Jurkat, Clone E6-1 (cell line): ENCODE data around the gene SART1.
"Not testable (repeated sequence)": the region's sequence is repeated elsewhere in the genome, so short reads cannot be mapped to it uniquely, and the experiment has no call there.

ENCODE experiments used
- DNase-seq: peaks from one replicate; pipeline ENCODE4 v3.0.0-alpha.2; 2011; ENCODE audit warnings: low read depth, low spot score
- H3K4me3 ChIP-seq: 2 replicates; pipeline ENCODE4 v1.5.1; 2011; ENCODE audit warnings: mild to moderate bottlenecking, low read length, control low read depth, moderate library complexity

Gene SART1

DNA sequence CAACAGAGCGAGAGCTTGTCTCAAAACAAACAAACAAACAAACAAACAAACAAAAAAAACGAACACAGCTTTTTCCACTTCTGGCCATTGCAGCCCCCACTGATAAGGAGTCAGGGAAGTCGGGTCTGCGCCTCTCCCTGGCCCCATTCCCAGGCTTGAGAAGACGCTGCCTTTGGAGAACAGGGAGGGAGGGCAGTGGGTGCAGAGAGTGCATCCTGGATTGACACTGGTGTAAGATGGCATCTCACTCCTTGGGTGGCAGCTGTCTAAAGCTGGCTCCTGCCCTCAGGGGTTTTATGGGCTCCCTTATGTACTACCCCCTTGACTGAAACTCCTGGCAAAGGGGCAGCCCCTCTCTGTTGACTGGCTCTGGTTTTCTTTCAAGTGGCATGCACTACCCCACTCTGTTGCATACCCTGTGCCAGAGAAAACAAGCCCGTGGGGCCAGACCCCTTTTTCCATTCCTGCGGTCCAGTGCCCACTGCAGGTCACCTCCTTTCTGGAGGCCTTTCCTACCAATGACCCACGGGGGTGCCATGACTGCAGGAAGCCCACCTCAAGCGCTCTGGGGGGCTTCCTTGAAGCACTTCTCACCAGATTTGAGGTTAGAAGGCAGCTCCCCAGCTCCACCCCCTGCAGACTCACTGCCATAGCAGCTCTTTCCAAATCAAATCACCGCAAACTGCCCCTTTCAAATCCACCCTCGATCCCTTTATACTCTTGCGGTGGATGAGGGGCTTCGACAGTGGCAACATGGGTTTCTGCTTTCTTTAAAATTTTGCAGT, 29.6 kb upstream of the SART1 start:
- H3K4me3 ChIP-seq, result no peak overlapping the region
- DNase-seq, result no peak

DNA sequence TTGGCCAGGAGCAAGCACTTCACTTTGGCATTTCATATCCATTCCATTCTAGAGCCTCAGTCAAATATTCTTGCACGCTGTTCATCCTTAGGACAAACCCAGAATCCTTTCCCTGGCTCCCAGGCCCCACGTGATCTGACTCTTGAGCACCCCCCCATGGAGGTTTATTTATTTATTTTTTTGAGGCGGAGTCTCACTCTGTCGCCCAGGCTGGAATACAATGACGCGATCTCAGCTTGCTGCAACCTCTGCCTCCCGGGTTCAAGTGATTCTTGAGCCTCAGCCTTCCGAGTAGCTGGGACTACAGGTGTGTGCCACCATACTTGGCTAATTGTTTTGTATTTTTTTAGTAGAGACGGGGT, 29.0 kb upstream of the SART1 start:
- H3K4me3 ChIP-seq, result no peak overlapping the region
- no peak for DNase-seq

DNA sequence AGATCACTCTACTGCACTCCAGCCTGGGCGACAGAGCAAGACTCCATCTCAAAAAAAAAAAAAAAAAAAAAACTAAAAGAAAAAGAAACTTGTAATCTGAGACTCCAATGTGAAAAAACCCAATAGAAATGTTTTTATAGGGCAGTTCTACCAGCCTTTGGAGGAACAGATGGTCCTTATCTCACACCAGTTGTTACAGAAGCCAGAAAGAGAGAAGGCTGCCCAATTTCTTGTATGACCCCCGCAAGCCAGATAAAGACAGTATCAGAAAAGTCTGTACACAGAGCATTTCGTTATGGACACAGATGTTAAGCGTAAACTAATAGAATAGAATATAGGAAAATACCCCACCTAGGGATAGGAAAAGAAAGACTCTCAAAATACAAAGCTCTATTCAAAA, 27.5 kb upstream of the SART1 start:
- no peak for DNase-seq
- H3K4me3 ChIP-seq, result no peak overlapping the region

DNA sequence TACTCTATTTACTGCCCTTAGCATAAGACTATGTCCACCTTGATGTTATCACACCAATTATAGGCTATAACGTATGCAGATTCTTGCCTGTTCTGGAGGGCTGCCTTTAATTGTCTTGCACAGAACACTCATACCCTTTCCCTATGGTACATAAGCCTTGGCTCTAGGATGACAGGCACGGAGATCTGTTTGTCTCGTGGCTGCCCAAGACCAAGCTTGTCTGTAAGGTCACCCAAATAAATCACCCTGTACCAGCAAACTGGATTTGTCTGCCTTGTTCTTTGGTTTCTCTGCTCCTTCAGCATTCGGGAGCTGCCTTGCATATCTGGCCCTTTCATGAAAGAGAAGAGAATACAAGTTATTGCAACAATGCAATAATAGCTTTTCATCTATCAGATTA, 23.8 kb upstream of the SART1 start:
- DNase-seq, result no peak
- H3K4me3 ChIP-seq, result no peak overlapping the region

DNA sequence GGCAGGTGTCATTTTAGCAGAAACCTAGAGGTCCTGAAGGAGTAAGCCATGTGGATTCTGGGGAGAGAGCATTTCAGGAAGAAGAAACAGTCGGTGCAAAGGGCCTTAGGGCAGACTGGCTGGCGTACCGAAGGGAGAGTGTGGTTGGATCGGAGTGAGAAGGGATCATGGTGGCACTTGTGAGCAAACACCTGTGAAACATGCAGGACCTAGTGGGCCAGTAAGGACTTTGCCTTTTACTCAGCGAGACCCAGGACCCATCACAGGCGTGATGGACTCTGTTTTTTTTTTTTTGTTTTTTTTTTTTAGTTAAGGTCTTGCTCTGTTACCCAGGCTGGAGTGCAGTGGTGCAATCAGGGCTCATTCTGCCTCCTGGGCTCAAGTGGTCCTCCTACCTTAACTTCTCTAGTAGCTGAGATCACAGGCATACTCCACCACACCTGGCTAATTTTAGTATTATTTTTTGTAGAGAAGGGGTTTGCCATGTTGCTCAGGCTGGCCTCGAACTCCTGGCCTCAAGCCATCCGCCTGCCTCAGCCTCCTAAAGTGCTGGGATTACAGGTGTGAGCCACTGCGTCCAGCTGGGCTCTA, 19.7 kb upstream of the SART1 start:
- DNase-seq, result no peak

DNA sequence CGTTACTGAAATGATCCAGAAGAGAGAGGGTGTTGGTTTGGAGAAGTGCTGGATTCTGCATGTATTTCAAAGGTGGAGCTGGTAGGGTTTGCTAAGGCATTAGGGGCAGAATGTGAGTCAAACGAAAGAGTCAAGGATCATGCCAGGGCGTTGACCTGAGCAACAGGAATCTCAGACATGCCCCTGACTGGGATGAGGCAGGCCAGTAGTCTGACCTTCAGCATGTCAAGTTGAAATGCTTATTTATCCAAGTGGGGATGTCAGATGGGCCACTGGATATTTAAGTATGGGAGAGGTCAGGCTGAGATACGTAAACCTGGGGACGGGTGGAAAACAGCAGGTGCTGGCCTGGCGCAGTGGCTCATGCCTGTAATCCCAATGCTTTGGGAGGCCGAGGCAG, 19.0 kb upstream of the SART1 start:
- no peak overlapping the region for H3K4me3 ChIP-seq
- no peak for DNase-seq

More for the DNA sequence above, 19.7 kb upstream of the SART1 start:
- no peak overlapping the region for H3K4me3 ChIP-seq

DNA sequence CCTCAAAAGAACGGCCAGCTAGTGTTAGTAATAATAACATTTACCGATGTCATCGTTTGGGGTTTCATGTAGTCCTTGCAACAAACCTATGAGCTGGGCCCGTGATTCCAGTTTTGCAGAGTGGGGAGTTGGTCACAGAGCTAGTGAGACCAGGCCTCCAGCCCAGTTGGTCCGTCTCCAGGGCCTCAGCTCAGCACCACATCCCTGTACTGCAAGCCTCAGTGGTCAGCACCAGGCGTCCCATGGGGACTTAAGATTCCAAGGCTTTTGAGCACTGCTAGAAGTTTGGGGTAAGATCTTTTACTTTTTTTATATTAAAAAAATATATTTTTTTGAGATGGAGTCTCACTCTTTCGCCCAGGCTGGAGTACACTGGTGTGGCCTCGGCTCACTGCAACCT, 17.3 kb upstream of the SART1 start:
- no peak for DNase-seq

DNA sequence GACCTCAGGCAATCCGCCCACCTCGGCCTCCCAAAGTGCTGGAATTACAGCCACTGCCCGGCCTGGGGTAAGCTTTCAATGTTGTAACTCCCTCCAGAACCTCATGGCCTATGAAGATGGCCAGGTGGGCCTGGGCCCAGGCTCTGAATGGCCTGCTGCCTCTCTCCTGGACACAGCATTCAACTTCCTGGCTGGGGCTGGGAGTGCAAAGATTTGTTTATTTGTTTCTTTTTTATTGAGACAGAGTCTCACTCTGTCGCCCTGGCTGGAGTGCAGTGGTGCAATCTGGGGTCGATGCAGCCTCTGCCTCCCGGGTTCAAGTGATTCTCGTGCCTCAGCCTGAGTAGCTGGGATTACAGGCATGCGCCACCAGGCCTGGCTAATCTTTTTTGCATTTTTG, 16.8 kb upstream of the SART1 start:
- DNase-seq, result no peak

More for the DNA sequence above, 17.3 kb upstream of the SART1 start:
- H3K4me3 ChIP-seq, result no peak overlapping the region

DNA sequence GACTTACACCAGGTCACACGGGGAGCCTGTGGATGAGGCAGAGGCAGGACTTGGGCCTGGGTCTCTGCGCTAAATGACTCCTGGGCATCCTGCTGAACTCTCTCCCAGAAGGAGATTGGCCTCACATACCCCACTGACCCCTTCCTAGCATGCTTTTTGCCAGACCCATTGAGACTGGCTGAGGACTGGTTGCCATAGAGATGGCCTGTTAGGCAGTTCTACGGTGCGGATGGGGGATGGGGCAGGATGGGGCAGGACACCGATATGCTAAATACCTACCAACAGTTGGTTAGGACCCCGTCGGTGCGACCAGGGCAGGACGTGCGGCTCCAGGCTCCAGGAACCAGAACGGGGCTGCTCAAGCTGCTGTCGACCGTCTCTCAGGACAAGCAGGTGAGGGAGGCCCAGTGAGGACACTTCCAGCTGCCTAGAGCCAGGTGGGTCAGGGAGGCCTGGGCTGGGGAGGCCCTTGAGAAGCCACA, 16.1 kb upstream of the SART1 start, which contains the start of gene TSGA10IP:
Gene TSGA10IP (plus strand): TSS at position 51 of the 482 bp plus-strand sequence. CDS start 196 bp downstream, at position 247.
- DNase-seq, result no peak
- no peak within 1 kb of the TSS for H3K4me3 ChIP-seq

More for the DNA sequence above, 16.8 kb upstream of the SART1 start:
- no peak overlapping the region for H3K4me3 ChIP-seq

DNA sequence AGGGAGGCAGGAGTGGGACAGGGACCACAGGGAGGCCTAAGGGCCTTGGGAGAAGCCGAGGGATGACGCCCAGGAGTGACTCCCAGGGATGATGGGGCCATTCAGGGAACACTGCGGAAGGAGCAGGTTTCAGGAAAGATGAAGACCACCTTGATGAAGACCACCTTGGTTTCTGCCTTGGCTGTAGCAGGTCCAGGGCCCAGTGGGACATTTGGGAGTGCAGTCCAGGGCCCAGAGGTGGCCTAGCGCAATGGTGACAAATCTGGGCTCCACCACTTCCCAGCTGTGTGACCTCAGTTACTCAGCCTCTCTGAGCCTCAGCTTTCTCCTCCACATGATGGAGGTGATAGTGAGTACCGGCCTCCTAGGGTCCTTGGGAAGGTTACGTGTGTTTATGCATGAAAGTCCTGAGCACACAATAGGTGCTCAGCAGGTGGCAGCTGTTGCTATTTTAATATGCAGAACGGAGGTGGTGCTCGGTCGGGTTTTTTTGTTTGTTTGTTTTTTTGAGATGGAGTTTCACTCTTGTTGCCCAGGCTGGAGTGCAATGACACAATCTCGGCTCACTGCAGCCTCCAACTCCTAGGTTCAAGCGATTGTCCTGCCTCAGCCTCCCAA, 15.5 kb upstream of the SART1 start:
- DNase-seq, result no peak

DNA sequence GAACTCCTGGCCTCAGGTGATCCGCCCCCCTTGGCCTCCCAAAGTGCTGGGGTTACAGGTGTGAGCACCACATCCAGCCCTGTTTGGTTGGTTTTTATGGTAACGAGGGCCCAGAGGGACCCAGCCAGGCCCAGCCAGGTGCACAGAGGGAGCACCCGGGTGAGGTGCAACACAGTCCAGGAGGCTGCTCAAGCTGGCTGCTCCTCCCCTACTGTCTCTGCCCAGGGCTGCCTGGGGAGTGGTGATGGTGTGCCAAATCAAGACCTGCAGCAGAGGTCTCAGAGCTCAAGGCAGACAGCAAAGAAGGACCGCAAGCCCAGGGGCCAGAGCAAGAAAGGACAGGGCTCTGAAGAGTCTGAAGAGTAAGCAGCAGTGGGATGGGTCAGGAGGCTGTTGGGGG, 14.9 kb upstream of the SART1 start:
- no peak overlapping the region for H3K4me3 ChIP-seq
- no peak for DNase-seq

More for the DNA sequence above, 15.5 kb upstream of the SART1 start:
- H3K4me3 ChIP-seq, result no peak overlapping the region

DNA sequence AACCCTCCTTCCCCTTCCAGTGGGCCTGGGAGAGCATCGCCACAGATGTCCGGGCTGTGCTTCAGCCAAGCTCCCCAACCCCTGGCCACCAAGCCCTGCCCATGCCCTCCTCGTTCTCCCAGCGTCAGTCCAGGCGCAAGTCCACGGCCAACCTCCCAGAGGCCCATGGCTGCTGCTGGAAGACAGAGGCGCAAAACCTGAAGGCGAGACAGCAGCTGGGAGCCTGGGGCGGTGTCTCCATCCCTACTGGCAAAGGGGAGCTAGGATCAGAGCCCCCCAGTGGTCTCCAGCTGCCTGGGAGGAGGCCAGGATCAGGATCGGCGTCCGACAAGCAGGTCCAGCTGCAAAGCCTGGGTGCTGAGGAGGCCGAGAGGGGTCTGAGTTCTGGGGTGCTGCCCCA, 14.4 kb upstream of the SART1 start:
- DNase-seq, result no peak
- no peak overlapping the region for H3K4me3 ChIP-seq

DNA sequence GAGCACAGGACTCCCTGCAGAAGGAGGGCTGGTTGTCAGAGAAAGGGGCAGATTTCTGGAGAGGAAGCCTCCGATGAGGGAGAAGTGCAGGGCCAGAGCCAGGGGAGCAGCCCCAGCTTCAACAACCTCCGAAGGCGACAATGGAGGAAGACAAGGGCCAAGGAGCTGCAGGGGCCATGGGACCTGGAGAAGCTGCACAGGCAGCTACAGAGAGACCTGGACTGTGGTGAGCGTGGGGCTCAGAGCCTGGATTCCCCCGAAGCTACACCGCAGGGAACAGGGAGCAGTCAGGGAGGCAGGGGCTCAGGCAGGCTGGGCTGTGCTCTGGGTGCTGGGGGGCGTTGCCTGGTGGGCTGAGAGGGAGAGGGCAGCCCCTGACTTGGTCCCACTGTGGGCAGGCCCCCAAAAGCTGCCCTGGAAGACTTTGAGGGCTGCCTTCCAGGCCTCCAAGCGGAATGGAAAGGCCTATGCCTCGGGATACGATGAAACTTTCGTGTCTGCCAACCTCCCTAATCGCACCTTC, 13.9 kb upstream of the SART1 start:
- no peak overlapping the region for H3K4me3 ChIP-seq
- DNase-seq, result no peak

DNA sequence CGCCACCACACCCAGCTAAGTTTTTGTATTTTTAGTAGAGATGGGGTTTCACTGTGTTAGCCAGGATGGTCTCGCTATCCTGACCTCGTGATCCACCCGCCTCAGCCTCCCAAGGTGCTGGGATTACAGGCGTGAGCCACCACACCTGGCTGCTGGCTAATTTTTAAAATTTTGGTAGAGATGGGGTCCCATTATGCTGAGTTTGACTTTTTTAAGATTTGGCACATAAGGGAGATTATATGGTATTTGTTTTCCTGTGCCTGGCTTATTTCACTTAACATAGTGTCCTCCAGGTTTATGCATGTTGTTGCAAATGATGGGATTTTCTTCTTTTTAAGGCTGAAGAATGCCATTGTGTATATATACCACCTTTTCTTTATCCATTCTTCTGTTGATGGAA, 10.8 kb upstream of the SART1 start:
- not testable (repeated sequence) for H3K4me3 ChIP-seq

DNA sequence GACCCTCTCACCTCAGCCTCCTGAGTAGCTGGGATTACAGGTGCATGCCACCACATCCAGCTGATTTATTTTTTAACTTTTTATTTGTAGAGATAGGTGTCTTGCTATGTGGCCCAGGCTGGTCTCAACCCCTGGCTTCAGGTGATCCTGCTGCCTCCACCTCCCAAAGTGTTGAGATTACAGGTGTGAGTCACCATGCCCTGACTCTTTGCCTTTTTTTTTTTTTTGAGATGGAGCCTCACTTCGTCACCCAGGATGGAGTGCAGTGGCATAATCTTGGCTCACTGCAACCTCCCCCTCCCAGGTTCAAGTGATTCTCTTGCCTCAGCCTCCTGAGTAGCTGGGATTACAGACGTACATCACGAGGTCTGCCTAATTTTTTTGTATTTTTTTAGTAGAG, 9.9 kb upstream of the SART1 start:
- not testable (repeated sequence) for H3K4me3 ChIP-seq, DNase-seq

More for the DNA sequence above, 10.8 kb upstream of the SART1 start:
- not testable (repeated sequence) for DNase-seq

DNA sequence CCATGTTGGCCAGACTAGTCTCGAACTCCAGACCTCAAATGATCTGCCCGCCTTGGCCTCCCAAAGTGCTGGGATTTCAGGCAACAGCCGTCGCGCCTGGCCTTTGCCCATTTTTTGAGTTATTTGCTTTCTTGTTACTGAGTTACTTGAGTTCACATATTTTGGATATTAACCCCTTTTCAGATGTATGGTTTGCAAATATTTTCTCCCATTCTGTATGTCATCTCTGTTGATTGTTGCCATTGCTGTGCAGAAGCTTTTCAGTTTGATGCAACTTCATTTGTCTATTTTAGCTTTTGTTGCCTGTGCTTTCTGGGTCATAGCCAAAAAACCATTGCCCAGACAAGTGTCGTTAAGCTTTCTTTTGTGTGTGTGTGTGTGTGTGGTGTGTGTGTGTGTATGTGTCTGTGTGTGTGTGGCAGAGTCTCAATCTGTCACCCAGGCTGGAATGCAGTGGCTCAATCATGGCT, 9.4 kb upstream of the SART1 start:
- no peak for DNase-seq
- no peak overlapping the region for H3K4me3 ChIP-seq

DNA sequence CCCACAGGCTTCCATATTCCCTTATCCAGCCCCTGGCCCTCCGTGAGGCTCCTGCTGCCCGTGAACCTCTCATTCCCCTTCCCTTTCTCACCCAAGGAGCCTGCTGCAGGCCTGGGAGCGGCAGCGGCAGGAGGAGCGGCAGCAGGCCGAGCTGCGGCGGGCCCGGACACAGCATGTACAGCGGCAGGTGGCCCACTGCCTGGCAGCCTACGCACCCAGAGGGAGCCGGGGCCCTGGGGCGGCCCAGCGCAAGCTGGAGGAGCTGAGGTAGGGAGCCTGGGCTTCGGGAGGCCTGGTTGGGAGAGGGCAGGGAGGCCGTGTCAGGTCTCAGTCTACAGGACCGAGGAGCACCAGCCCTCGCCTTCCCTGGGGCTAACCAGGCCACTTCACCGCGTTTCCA, 8.1 kb upstream of the SART1 start:
- H3K4me3 ChIP-seq, result no peak overlapping the region
- DNase-seq, result no peak

DNA sequence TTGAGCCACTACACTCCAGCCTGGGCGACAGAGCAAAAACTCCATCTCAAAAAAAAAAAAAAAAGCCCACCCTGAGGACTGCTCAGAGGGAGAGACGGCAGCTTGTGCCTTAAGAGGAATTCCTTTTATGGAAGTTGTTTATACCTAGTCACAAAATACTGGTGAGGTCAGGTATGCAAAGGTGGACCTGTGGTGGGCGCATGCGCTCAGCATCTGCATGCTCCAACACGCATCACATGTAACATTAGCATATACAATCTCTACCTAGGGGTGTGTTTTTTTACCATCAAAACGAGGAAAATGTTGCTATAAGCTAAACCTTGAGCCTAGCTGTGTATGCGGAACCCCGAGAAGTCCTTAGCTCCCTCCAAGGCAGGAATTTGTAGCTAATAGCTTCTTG, 6.8 kb upstream of the SART1 start:
- no peak overlapping the region for H3K4me3 ChIP-seq
- DNase-seq, result no peak

DNA sequence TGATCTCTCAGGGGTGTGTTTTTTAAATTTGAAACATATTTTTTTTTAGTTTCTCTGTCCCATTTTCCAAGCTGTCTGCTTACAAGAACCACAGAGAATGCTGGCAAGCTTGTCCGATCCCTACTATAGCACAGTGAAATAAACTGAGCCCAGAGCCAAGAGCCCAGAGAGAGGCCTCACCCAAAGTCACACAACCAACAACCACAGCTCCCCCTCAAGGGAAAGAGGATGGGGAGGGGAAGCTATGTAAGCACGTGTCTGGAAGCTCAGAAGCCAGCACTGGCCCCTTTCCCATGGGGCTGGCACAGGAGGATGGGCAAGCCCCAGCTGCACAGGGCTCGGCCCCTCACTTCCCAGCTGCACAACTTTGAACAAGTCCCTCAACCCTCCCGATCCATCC, 3.2 kb upstream of the SART1 start:
- no peak overlapping the region for H3K4me3 ChIP-seq
- no peak for DNase-seq
